SJCRH30 (cell line): ENCODE measurements around the gene ABCA6. TPM values are rescaled to one million over a fixed set of nuclear protein-coding genes. Genes with fewer than 3 reads are reported as not detected.
"Not testable (repeated sequence)": the region's sequence is repeated elsewhere in the genome, so short reads cannot be mapped to it uniquely, and the experiment has no call there.

Experiments used
- DNase-seq, 2 experiments: peaks; one replicate each; pipeline ENCODE4 v3.0.0-alpha.2; 2015 to 2020
- H3K27ac ChIP-seq: fragments of 250-450 bp; sonication (Bioruptor Pico); 2 replicates; pipeline ENCODE4 v1.5.1; 2020; ENCODE audit warnings: mild to moderate bottlenecking, moderate library complexity
- H3K27me3 ChIP-seq: fragments of 250-450 bp; sonication (Bioruptor Pico); 2 replicates; pipeline ENCODE4 v1.5.1; 2020; ENCODE audit warnings: mild to moderate bottlenecking, moderate library complexity
- H3K36me3 ChIP-seq: fragments of 250-450 bp; sonication (Bioruptor Pico); 2 replicates; pipeline ENCODE4 v1.5.1; 2020; ENCODE audit warnings: mild to moderate bottlenecking, moderate library complexity
- H3K4me1 ChIP-seq: fragments of 250-450 bp; sonication (Bioruptor Pico); 2 replicates; pipeline ENCODE4 v1.5.1; 2020; ENCODE audit warnings: mild to moderate bottlenecking, moderate library complexity
- H3K4me3 ChIP-seq: fragments of 250-450 bp; sonication (Bioruptor Pico); 2 replicates; pipeline ENCODE4 v1.5.1; 2020; ENCODE audit warnings: mild to moderate bottlenecking, moderate library complexity
- H3K9me3 ChIP-seq: fragments of 250-450 bp; sonication (Bioruptor Pico); replicated peaks from 2 replicates; pipeline ENCODE4 v1.5.1; 2020; ENCODE audit warnings: mild to moderate bottlenecking, moderate library complexity
- total RNA-seq: library from RNA; depleted of rRNA; stranded (reverse); fragments of >200 nt; shearing (Covaris generic); gene quantifications from 2 replicates; pipeline ENCODE4 v1.2.3, GENCODE V29; 2014; rRNA removed

The ABCA6 gene
- total RNA-seq, result not detected in 2 replicates

GRCh38 chr17:69141431-69142174, at the start of gene ABCA6:
TSS of gene ABCA6 (minus strand) at chr17:69141895. CDS start at chr17:69140703, 1,192 bp downstream.
- no peak for DNase-seq
- Histone ChIP-seq H3K36me3 (no peaks in the 10 kb centered on the region), H3K27me3 (peaks cover 4% of the 10 kb centered on the region; the same call in 1 of the 2 replicates), H3K4me3 (no peak within 1 kb of the TSS), H3K4me1 (no peaks in the 10 kb centered on the region), H3K9me3 (no peaks in the 10 kb centered on the region), H3K27ac (no peak within 1 kb of the TSS)

GRCh38 chr17:69188796-69189195, 47.1 kb upstream of the ABCA6 start:
- no peaks in the 10 kb centered on the region for H3K4me1 ChIP-seq
- H3K9me3 ChIP-seq, result no peaks in the 10 kb centered on the region
- H3K27me3 ChIP-seq, result 0 out of 2 replicates have a peak, but pooled peaks cover 2% of the 10 kb centered on the region
- H3K36me3 ChIP-seq, result no peaks in the 10 kb centered on the region
- H3K27ac ChIP-seq, result no peak overlapping the region
- DNase-seq, result no peak
- H3K4me3 ChIP-seq, result no peak overlapping the region

GRCh38 chr17:69188064-69188463, 46.4 kb upstream of the ABCA6 start:
- Histone ChIP-seq H3K4me1 (no peaks in the 10 kb centered on the region), H3K27me3 (0 out of 2 replicates have a peak, but pooled peaks cover 2% of the 10 kb centered on the region), H3K4me3 (no peak overlapping the region)

GRCh38 chr17:69187294-69187693, 45.6 kb upstream of the ABCA6 start:
- Histone ChIP-seq H3K4me3 (no peak overlapping the region), H3K9me3 (no peaks in the 10 kb centered on the region), H3K36me3 (no peaks in the 10 kb centered on the region), H3K27me3 (0 out of 2 replicates have a peak, but pooled peaks cover 2% of the 10 kb centered on the region), H3K27ac (no peak overlapping the region), H3K4me1 (no peaks in the 10 kb centered on the region)
- DNase-seq, result no peak

More at GRCh38 chr17:69188064-69188463, 46.4 kb upstream of the ABCA6 start:
- H3K27ac ChIP-seq, result no peak overlapping the region
- no peak for DNase-seq
- no peaks in the 10 kb centered on the region for H3K36me3 ChIP-seq
- H3K9me3 ChIP-seq, result no peaks in the 10 kb centered on the region

GRCh38 chr17:69179227-69179952, 37.7 kb upstream of the ABCA6 start:
- DNase-seq, result no peak

GRCh38 chr17:69176457-69176795, 34.7 kb upstream of the ABCA6 start:
- no peaks in the 10 kb centered on the region; the same call in 1 of the 2 replicates for H3K4me1 ChIP-seq
- no peak overlapping the region for H3K27ac ChIP-seq
- H3K36me3 ChIP-seq, result no peaks in the 10 kb centered on the region
- no peak for DNase-seq
- no peaks in the 10 kb centered on the region for H3K9me3 ChIP-seq
- no peak overlapping the region for H3K4me3 ChIP-seq
- peaks cover 8% of the 10 kb centered on the region; the same call in 1 of the 2 replicates for H3K27me3 ChIP-seq

More at GRCh38 chr17:69179227-69179952, 37.7 kb upstream of the ABCA6 start:
- Histone ChIP-seq H3K4me1 (no peaks in the 10 kb centered on the region; the same call in 1 of the 2 replicates), H3K27me3 (peaks cover 8% of the 10 kb centered on the region; the same call in 1 of the 2 replicates), H3K4me3 (no peak overlapping the region), H3K27ac (no peak overlapping the region), H3K36me3 (no peaks in the 10 kb centered on the region), H3K9me3 (no peaks in the 10 kb centered on the region)

GRCh38 chr17:69175625-69176456, 34.1 kb upstream of the ABCA6 start:
- Histone ChIP-seq H3K27me3 (peaks cover 8% of the 10 kb centered on the region; the same call in 1 of the 2 replicates), H3K36me3 (no peaks in the 10 kb centered on the region), H3K9me3 (no peaks in the 10 kb centered on the region), H3K27ac (no peak overlapping the region), H3K4me1 (no peaks in the 10 kb centered on the region; the same call in 1 of the 2 replicates), H3K4me3 (no peak overlapping the region)
- DNase-seq, result peak in 1 of 2 experiments; percentile 11

- H3K27me3 ChIP-seq, result peaks cover 5% of the 10 kb centered on the region; the same call in 1 of the 2 replicates
- H3K36me3 ChIP-seq, result no peaks in the 10 kb centered on the region
- H3K4me3 ChIP-seq, result no peak overlapping the region
- H3K27ac ChIP-seq, result no peak overlapping the region
- H3K4me1 ChIP-seq, result no peaks in the 10 kb centered on the region; the same call in 1 of the 2 replicates
- no peaks in the 10 kb centered on the region for H3K9me3 ChIP-seq
- no peak for DNase-seq
Observed at GRCh38 chr17:69175262-69175624, 33.5 kb upstream of the ABCA6 start.

GRCh38 chr17:69173118-69173517, 31.4 kb upstream of the ABCA6 start:
- Histone ChIP-seq H3K27ac (no peak overlapping the region), H3K4me1 (no peaks in the 10 kb centered on the region; the same call in 1 of the 2 replicates), H3K4me3 (no peak overlapping the region), H3K9me3 (no peaks in the 10 kb centered on the region), H3K36me3 (no peaks in the 10 kb centered on the region), H3K27me3 (0 out of 2 replicates have a peak, but pooled peaks cover 6% of the 10 kb centered on the region)
- DNase-seq, result no peak

- H3K27ac ChIP-seq, result no peak overlapping the region
- no peaks in the 10 kb centered on the region for H3K9me3 ChIP-seq
- no peak for DNase-seq
- H3K27me3 ChIP-seq, result 0 out of 2 replicates have a peak, but pooled peaks cover 6% of the 10 kb centered on the region
- no peaks in the 10 kb centered on the region for H3K36me3 ChIP-seq
- no peaks in the 10 kb centered on the region for H3K4me1 ChIP-seq
- no peak overlapping the region for H3K4me3 ChIP-seq
Observed at GRCh38 chr17:69170377-69170776, 28.7 kb upstream of the ABCA6 start.

GRCh38 chr17:69168642-69169041, 26.9 kb upstream of the ABCA6 start:
- not testable (repeated sequence) for DNase-seq, H3K4me3 ChIP-seq, H3K27ac ChIP-seq, H3K36me3 ChIP-seq, H3K4me1 ChIP-seq, H3K9me3 ChIP-seq, H3K27me3 ChIP-seq

GRCh38 chr17:69166957-69167356, 25.3 kb upstream of the ABCA6 start:
- H3K27me3 ChIP-seq, result 0 out of 2 replicates have a peak, but pooled peaks cover 9% of the 10 kb centered on the region
- H3K36me3 ChIP-seq, result no peaks in the 10 kb centered on the region
- H3K9me3 ChIP-seq, result no peaks in the 10 kb centered on the region
- DNase-seq, result no peak
- H3K4me1 ChIP-seq, result no peaks in the 10 kb centered on the region
- no peak overlapping the region for H3K4me3 ChIP-seq
- H3K27ac ChIP-seq, result no peak overlapping the region

- H3K27ac ChIP-seq, result no peak overlapping the region
- no peaks in the 10 kb centered on the region for H3K36me3 ChIP-seq
- H3K27me3 ChIP-seq, result 0 out of 2 replicates have a peak, but pooled peaks cover 7% of the 10 kb centered on the region
- H3K9me3 ChIP-seq, result no peaks in the 10 kb centered on the region
- no peak for DNase-seq
- H3K4me3 ChIP-seq, result no peak overlapping the region
- H3K4me1 ChIP-seq, result no peaks in the 10 kb centered on the region
Observed at GRCh38 chr17:69164206-69164605, 22.5 kb upstream of the ABCA6 start.

- DNase-seq, result no peak
- Histone ChIP-seq H3K27ac (no peak overlapping the region), H3K27me3 (0 out of 2 replicates have a peak, but pooled peaks cover 3% of the 10 kb centered on the region), H3K9me3 (0 out of 2 replicates have a peak, but pooled peaks cover 2% of the 10 kb centered on the region), H3K36me3 (no peaks in the 10 kb centered on the region), H3K4me3 (no peak overlapping the region), H3K4me1 (no peaks in the 10 kb centered on the region)
Observed at GRCh38 chr17:69159418-69159817, 17.7 kb upstream of the ABCA6 start.
